Ovary (tissue), 3 donors: ENCODE results near the gene SEMA5A.

Experiments used
- CTCF ChIP-seq, 3 donors: fragments of 450-650 bp in 2 of 3; fragments of 200-600 bp in 1 of 3; IDR thresholded peaks; one replicate each; pipeline versions ENCODE4 v1.5.1 to v1.8.0; 2016 to 2022; ENCODE audit warnings: antibody characterized with exemption in 3 of 3, mild to moderate bottlenecking in 1 of 3
- EP300 ChIP-seq: sonication (generic); formaldehyde crosslinking; IDR thresholded peaks from one replicate; pipeline ENCODE4 v1.6.1; 2017; ENCODE audit warnings: antibody characterized with exemption
- POLR2A ChIP-seq: fragments of 450-650 bp; IDR thresholded peaks from one replicate; pipeline ENCODE4 v1.6.1; 2017; ENCODE audit warnings: antibody characterized with exemption, mild to moderate bottlenecking, moderate library complexity
- donor health status: DM: no; HTN: no; CAD: no.

DNA sequence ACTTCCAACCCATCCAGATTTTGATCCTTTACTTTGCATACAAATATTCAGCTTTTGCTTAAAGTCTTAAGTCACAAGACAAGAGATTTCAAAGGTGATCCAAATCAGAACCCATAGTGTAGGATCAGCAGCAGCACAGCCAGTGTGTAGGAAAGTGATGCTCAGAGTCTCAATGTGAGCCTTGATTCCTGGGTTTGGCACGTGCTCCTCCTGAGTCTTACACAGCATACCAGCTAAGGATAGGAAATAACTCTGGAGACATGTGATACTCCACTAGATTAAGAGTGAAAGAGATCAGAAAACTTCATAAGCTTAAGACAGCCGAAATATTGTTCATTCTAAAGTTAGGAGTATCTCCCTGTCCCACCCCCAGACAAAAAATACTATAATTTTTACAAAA, 344.9 kb downstream of the SEMA5A start:
- TF ChIP-seq CTCF (IDR thresholded peaks at IDR 0.05), result no peak
- no peak for TF ChIP-seq POLR2A
- TF ChIP-seq EP300, result no peak
